Activated CD4-positive, alpha-beta T cell treated with anti-CD3 and anti-CD28 coated beads, Interleukin-2, amount 10 ng/mL, durations not matched to agents 24 days and 14 days (primary cell): ENCODE measurements around the gene CALU. TPM values are rescaled to one million over a fixed set of nuclear protein-coding genes. Genes with fewer than 3 reads are reported as not detected.
A peak's percentile ranks its signal among the peaks of the same experiment; 100 is the strongest.

Source experiments
- DNase-seq: peaks from one replicate; pipeline ENCODE4 v3.0.0; 2022
- H3K27ac Mint-ChIP-seq: one replicate; pipeline ENCODE4 v1.8.0; 2022; ENCODE audit warnings: mild to moderate bottlenecking, mixed read lengths
- H3K27me3 Mint-ChIP-seq: one replicate; pipeline ENCODE4 v1.8.0; 2022; ENCODE audit warnings: mixed read lengths
- H3K36me3 Mint-ChIP-seq: one replicate; pipeline ENCODE4 v1.8.0; 2022; ENCODE audit warnings: low read depth, mild to moderate bottlenecking, mixed read lengths
- H3K4me1 Mint-ChIP-seq: one replicate; pipeline ENCODE4 v1.8.0; 2021; ENCODE audit warnings: mixed read lengths
- H3K4me3 Mint-ChIP-seq: one replicate; pipeline ENCODE4 v1.8.0; 2022; ENCODE audit warnings: mild to moderate bottlenecking, moderate library complexity, mixed read lengths
- H3K9me3 Mint-ChIP-seq: one replicate; pipeline ENCODE4 v1.8.0; 2021; ENCODE audit warnings: mixed read lengths
- intact Hi-C: fragments of 100-400 bp; cut with micrococcal nuclease; formaldehyde crosslinking; loops from one replicate; pipeline ENCODE4 v1.15.1; 2023
- total RNA-seq: library from RNA; stranded (reverse); gene quantifications from 2 replicates; pipeline ENCODE4 v1.2.3, GENCODE V29; 2022

CALU gene
- total RNA-seq, 1 donor from 2014 or later = 56.2 TPM

- peaks cover 30% of the 10 kb centered on the region for H3K27me3 Mint-ChIP-seq
- H3K4me1 Mint-ChIP-seq = peaks cover 9% of the 10 kb centered on the region
- no peaks in the 10 kb centered on the region for H3K9me3 Mint-ChIP-seq
- H3K36me3 Mint-ChIP-seq = peaks cover 2% of the 10 kb centered on the region
- intact Hi-C loops = loop anchor here (1.0 to 5.0 kb wide), 2 partner anchors 53 to 90 kb away; partner anchors contain the start of gene CALU
- no peak for DNase-seq
- peak overlapping the region; percentile 88 for H3K4me3 Mint-ChIP-seq
- no peak overlapping the region for H3K27ac Mint-ChIP-seq
Measured at GRCh38 chr7:128791972-128792327, 52.8 kb downstream of the CALU start.

GRCh38 chr7:128792471-128793180 lies 53.5 kb downstream of the CALU start:
- peaks cover 2% of the 10 kb centered on the region for H3K36me3 Mint-ChIP-seq
- peak overlapping the region; percentile 60 for H3K27ac Mint-ChIP-seq
- intact Hi-C loops = loop anchor here (5.0 kb wide), 1 partner anchor 90 kb away; no protein-coding TSS in a partner anchor
- peaks cover 9% of the 10 kb centered on the region for H3K4me1 Mint-ChIP-seq
- no peak for DNase-seq
- peak overlapping the region; percentile 70 for H3K4me3 Mint-ChIP-seq
- no peaks in the 10 kb centered on the region for H3K9me3 Mint-ChIP-seq
- peaks cover 27% of the 10 kb centered on the region for H3K27me3 Mint-ChIP-seq

GRCh38 chr7:128793181-128793547 lies 54.0 kb downstream of the CALU start:
- H3K4me1 Mint-ChIP-seq = peaks cover 9% of the 10 kb centered on the region
- intact Hi-C loops = loop anchor here (5.0 kb wide), 1 partner anchor 89 kb away; no protein-coding TSS in a partner anchor
- no peaks in the 10 kb centered on the region for H3K9me3 Mint-ChIP-seq
- no peak overlapping the region for H3K4me3 Mint-ChIP-seq
- no peak overlapping the region for H3K27ac Mint-ChIP-seq
- DNase-seq = no peak
- H3K36me3 Mint-ChIP-seq = peaks cover 2% of the 10 kb centered on the region
- peaks cover 26% of the 10 kb centered on the region for H3K27me3 Mint-ChIP-seq

- Mint-ChIP-seq H3K4me3 (no peak overlapping the region), H3K9me3 (no peaks in the 10 kb centered on the region), H3K36me3 (peaks cover 2% of the 10 kb centered on the region), H3K27me3 (peaks cover 19% of the 10 kb centered on the region), H3K27ac (no peak overlapping the region), H3K4me1 (peaks cover 9% of the 10 kb centered on the region)
- intact Hi-C loops = loop anchor here (5.0 kb wide), 1 partner anchor 88 kb away; no protein-coding TSS in a partner anchor
- peak; percentile 71 for DNase-seq
Measured at GRCh38 chr7:128794020-128794419, 54.9 kb downstream of the CALU start.

- peaks cover 9% of the 10 kb centered on the region for H3K4me1 Mint-ChIP-seq
- intact Hi-C loops = loop anchor here (5.0 kb wide), 1 partner anchor 88 kb away; no protein-coding TSS in a partner anchor
- H3K27me3 Mint-ChIP-seq = peaks cover 15% of the 10 kb centered on the region
- peaks cover 2% of the 10 kb centered on the region for H3K36me3 Mint-ChIP-seq
- DNase-seq = no peak
- H3K27ac Mint-ChIP-seq = no peak overlapping the region
- no peak overlapping the region for H3K4me3 Mint-ChIP-seq
- H3K9me3 Mint-ChIP-seq = no peaks in the 10 kb centered on the region
Measured at GRCh38 chr7:128794436-128794835, 55.3 kb downstream of the CALU start.

- peaks cover 2% of the 10 kb centered on the region for H3K36me3 Mint-ChIP-seq
Measured at GRCh38 chr7:128795129-128795528, 56.0 kb downstream of the CALU start.

GRCh38 chr7:128796327-128796726 lies 57.2 kb downstream of the CALU start:
- Mint-ChIP-seq H3K4me3 (no peak overlapping the region), H3K27ac (no peak overlapping the region), H3K4me1 (peaks cover 4% of the 10 kb centered on the region), H3K9me3 (no peaks in the 10 kb centered on the region), H3K27me3 (peaks cover 3% of the 10 kb centered on the region), H3K36me3 (peaks cover 2% of the 10 kb centered on the region)
- intact Hi-C loops = no loop called here
- DNase-seq = no peak

More at GRCh38 chr7:128795129-128795528, 56.0 kb downstream of the CALU start:
- Mint-ChIP-seq H3K4me1 (peaks cover 9% of the 10 kb centered on the region), H3K4me3 (no peak overlapping the region), H3K27ac (no peak overlapping the region), H3K9me3 (no peaks in the 10 kb centered on the region), H3K27me3 (peaks cover 8% of the 10 kb centered on the region)
- intact Hi-C loops = no loop called here
- no peak for DNase-seq

- intact Hi-C loops = no loop called here
- no peak overlapping the region for H3K4me3 Mint-ChIP-seq
- H3K9me3 Mint-ChIP-seq = no peaks in the 10 kb centered on the region
- no peaks in the 10 kb centered on the region for H3K4me1 Mint-ChIP-seq
- no peaks in the 10 kb centered on the region for H3K27me3 Mint-ChIP-seq
- no peaks in the 10 kb centered on the region for H3K36me3 Mint-ChIP-seq
- no peak overlapping the region for H3K27ac Mint-ChIP-seq
- no peak for DNase-seq
Measured at GRCh38 chr7:128799451-128799850, 60.3 kb downstream of the CALU start.

GRCh38 chr7:128800567-128800966 lies 61.4 kb downstream of the CALU start:
- Mint-ChIP-seq H3K4me3 (no peak overlapping the region), H3K4me1 (no peaks in the 10 kb centered on the region), H3K27ac (no peak overlapping the region), H3K36me3 (no peaks in the 10 kb centered on the region), H3K27me3 (no peaks in the 10 kb centered on the region), H3K9me3 (no peaks in the 10 kb centered on the region)
- DNase-seq = no peak
- intact Hi-C loops = no loop called here

GRCh38 chr7:128801003-128801402 lies 61.8 kb downstream of the CALU start:
- no peaks in the 10 kb centered on the region for H3K27me3 Mint-ChIP-seq
- H3K9me3 Mint-ChIP-seq = no peaks in the 10 kb centered on the region
- intact Hi-C loops = no loop called here
- H3K4me3 Mint-ChIP-seq = no peak overlapping the region
- no peak overlapping the region for H3K27ac Mint-ChIP-seq
- no peaks in the 10 kb centered on the region for H3K36me3 Mint-ChIP-seq
- H3K4me1 Mint-ChIP-seq = no peaks in the 10 kb centered on the region
- DNase-seq = no peak

GRCh38 chr7:128801667-128802418 lies 62.7 kb downstream of the CALU start:
- intact Hi-C loops = no loop called here
- no peak overlapping the region for H3K27ac Mint-ChIP-seq
- H3K4me3 Mint-ChIP-seq = no peak overlapping the region
- no peaks in the 10 kb centered on the region for H3K27me3 Mint-ChIP-seq
- no peaks in the 10 kb centered on the region for H3K4me1 Mint-ChIP-seq
- DNase-seq = no peak
- no peaks in the 10 kb centered on the region for H3K36me3 Mint-ChIP-seq
- no peaks in the 10 kb centered on the region for H3K9me3 Mint-ChIP-seq

GRCh38 chr7:128804484-128804883 lies 65.3 kb downstream of the CALU start:
- intact Hi-C loops = no loop called here

GRCh38 chr7:128805225-128805624 lies 66.1 kb downstream of the CALU start:
- no peaks in the 10 kb centered on the region for H3K9me3 Mint-ChIP-seq
- intact Hi-C loops = no loop called here
- H3K27ac Mint-ChIP-seq = no peak overlapping the region
- H3K4me1 Mint-ChIP-seq = no peaks in the 10 kb centered on the region
- H3K36me3 Mint-ChIP-seq = no peaks in the 10 kb centered on the region
- no peak overlapping the region for H3K4me3 Mint-ChIP-seq
- no peak for DNase-seq
- no peaks in the 10 kb centered on the region for H3K27me3 Mint-ChIP-seq

More at GRCh38 chr7:128804484-128804883, 65.3 kb downstream of the CALU start:
- Mint-ChIP-seq H3K4me1 (no peaks in the 10 kb centered on the region), H3K9me3 (no peaks in the 10 kb centered on the region), H3K27me3 (no peaks in the 10 kb centered on the region), H3K4me3 (no peak overlapping the region), H3K27ac (no peak overlapping the region), H3K36me3 (no peaks in the 10 kb centered on the region)
- no peak for DNase-seq

- DNase-seq = no peak
- H3K4me1 Mint-ChIP-seq = no peaks in the 10 kb centered on the region
- no peak overlapping the region for H3K27ac Mint-ChIP-seq
- intact Hi-C loops = no loop called here
- H3K4me3 Mint-ChIP-seq = no peak overlapping the region
- no peaks in the 10 kb centered on the region for H3K27me3 Mint-ChIP-seq
- H3K9me3 Mint-ChIP-seq = no peaks in the 10 kb centered on the region
- no peaks in the 10 kb centered on the region for H3K36me3 Mint-ChIP-seq
Measured at GRCh38 chr7:128807191-128807590, 68.0 kb downstream of the CALU start.
